Activated naive CD4-positive, alpha-beta T cell treated with anti-CD3 and anti-CD28 coated beads, Interleukin-2, amount 50 U/mL, for 24 hours (primary cell): ENCODE data around the gene MPO.
A peak's percentile ranks its signal among the peaks of the same experiment; 100 is the strongest.

ENCODE experiments used
- H3K27ac Mint-ChIP-seq: one replicate; pipeline ENCODE4 v1.8.0; 2021; ENCODE audit warnings: mild to moderate bottlenecking, mixed read lengths
- H3K27me3 Mint-ChIP-seq: one replicate; pipeline ENCODE4 v1.8.0; 2021; ENCODE audit warnings: mixed read lengths
- H3K36me3 Mint-ChIP-seq: one replicate; pipeline ENCODE4 v1.8.0; 2021; ENCODE audit warnings: mixed read lengths
- H3K4me1 Mint-ChIP-seq: one replicate; pipeline ENCODE4 v1.8.0; 2021; ENCODE audit warnings: mixed read lengths
- H3K4me3 Mint-ChIP-seq: one replicate; pipeline ENCODE4 v1.8.0; 2021; ENCODE audit warnings: mild to moderate bottlenecking, mixed read lengths
- H3K9me3 Mint-ChIP-seq: one replicate; pipeline ENCODE4 v1.8.0; 2021; ENCODE audit warnings: mixed read lengths

MPO gene

GRCh38 chr17:58279016-58279711 is 1.6 kb downstream of the MPO start:
- no peak overlapping the region for H3K27ac Mint-ChIP-seq
- H3K36me3 Mint-ChIP-seq: no peaks in the 10 kb centered on the region
- no peaks in the 10 kb centered on the region for H3K9me3 Mint-ChIP-seq
- H3K4me1 Mint-ChIP-seq: peaks cover 5% of the 10 kb centered on the region
- H3K27me3 Mint-ChIP-seq: peaks cover 10% of the 10 kb centered on the region
- no peak overlapping the region for H3K4me3 Mint-ChIP-seq

- Mint-ChIP-seq H3K4me1 (peaks cover 5% of the 10 kb centered on the region), H3K9me3 (no peaks in the 10 kb centered on the region), H3K36me3 (no peaks in the 10 kb centered on the region), H3K27ac (no peak overlapping the region), H3K4me3 (no peak overlapping the region), H3K27me3 (peaks cover 10% of the 10 kb centered on the region)
Observed at GRCh38 chr17:58278661-58279015, 2.1 kb downstream of the MPO start.

- peaks cover 5% of the 10 kb centered on the region for H3K4me1 Mint-ChIP-seq
- no peaks in the 10 kb centered on the region for H3K36me3 Mint-ChIP-seq
- H3K27me3 Mint-ChIP-seq: peaks cover 10% of the 10 kb centered on the region
- H3K27ac Mint-ChIP-seq: no peak overlapping the region
- H3K9me3 Mint-ChIP-seq: no peaks in the 10 kb centered on the region
- no peak overlapping the region for H3K4me3 Mint-ChIP-seq
Observed at GRCh38 chr17:58277802-58278595, 2.7 kb downstream of the MPO start.

GRCh38 chr17:58277107-58277801 is 3.5 kb downstream of the MPO start:
- Mint-ChIP-seq H3K27ac (no peak overlapping the region), H3K27me3 (peaks cover 10% of the 10 kb centered on the region), H3K36me3 (no peaks in the 10 kb centered on the region)

GRCh38 chr17:58276423-58276822 is 4.3 kb downstream of the MPO start:
- Mint-ChIP-seq H3K36me3 (no peaks in the 10 kb centered on the region), H3K27ac (no peak overlapping the region), H3K4me3 (no peak overlapping the region), H3K27me3 (peaks cover 10% of the 10 kb centered on the region), H3K4me1 (peaks cover 5% of the 10 kb centered on the region), H3K9me3 (no peaks in the 10 kb centered on the region)

More at GRCh38 chr17:58277107-58277801, 3.5 kb downstream of the MPO start:
- Mint-ChIP-seq H3K9me3 (no peaks in the 10 kb centered on the region), H3K4me1 (peaks cover 5% of the 10 kb centered on the region), H3K4me3 (no peak overlapping the region)

- Mint-ChIP-seq H3K27me3 (peaks cover 10% of the 10 kb centered on the region), H3K27ac (no peak overlapping the region), H3K4me1 (peaks cover 5% of the 10 kb centered on the region), H3K4me3 (no peak overlapping the region), H3K9me3 (no peaks in the 10 kb centered on the region), H3K36me3 (no peaks in the 10 kb centered on the region)
Observed at GRCh38 chr17:58275417-58275816, 5.3 kb downstream of the MPO start.

- Mint-ChIP-seq H3K36me3 (no peaks in the 10 kb centered on the region), H3K4me3 (no peak overlapping the region), H3K4me1 (no peaks in the 10 kb centered on the region), H3K9me3 (no peaks in the 10 kb centered on the region), H3K27me3 (peaks cover 4% of the 10 kb centered on the region), H3K27ac (no peak overlapping the region)
Observed at GRCh38 chr17:58273453-58274104, 7.2 kb downstream of the MPO start.

GRCh38 chr17:58272367-58273280 is 8.1 kb downstream of the MPO start:
- H3K27me3 Mint-ChIP-seq: peaks cover 2% of the 10 kb centered on the region
- H3K4me3 Mint-ChIP-seq: no peak overlapping the region
- H3K36me3 Mint-ChIP-seq: no peaks in the 10 kb centered on the region
- no peak overlapping the region for H3K27ac Mint-ChIP-seq
- no peaks in the 10 kb centered on the region for H3K9me3 Mint-ChIP-seq
- no peaks in the 10 kb centered on the region for H3K4me1 Mint-ChIP-seq

- no peaks in the 10 kb centered on the region for H3K4me1 Mint-ChIP-seq
- no peaks in the 10 kb centered on the region for H3K9me3 Mint-ChIP-seq
- H3K27me3 Mint-ChIP-seq: peaks cover 4% of the 10 kb centered on the region
- H3K4me3 Mint-ChIP-seq: no peak overlapping the region
- no peaks in the 10 kb centered on the region for H3K36me3 Mint-ChIP-seq
- H3K27ac Mint-ChIP-seq: no peak overlapping the region
Observed at GRCh38 chr17:58271216-58271931, 9.4 kb downstream of the MPO start.

- H3K27ac Mint-ChIP-seq: peak overlapping the region; percentile 13
- peaks cover 7% of the 10 kb centered on the region for H3K27me3 Mint-ChIP-seq
- no peaks in the 10 kb centered on the region for H3K9me3 Mint-ChIP-seq
- no peaks in the 10 kb centered on the region for H3K4me1 Mint-ChIP-seq
- H3K4me3 Mint-ChIP-seq: no peak overlapping the region
- peaks cover 3% of the 10 kb centered on the region for H3K36me3 Mint-ChIP-seq
Observed at GRCh38 chr17:58270476-58271215, 10.1 kb downstream of the MPO start.

- peaks cover 13% of the 10 kb centered on the region for H3K27me3 Mint-ChIP-seq
- peaks cover 3% of the 10 kb centered on the region for H3K36me3 Mint-ChIP-seq
- H3K27ac Mint-ChIP-seq: no peak overlapping the region
- H3K4me3 Mint-ChIP-seq: no peak overlapping the region
- no peaks in the 10 kb centered on the region for H3K4me1 Mint-ChIP-seq
- no peaks in the 10 kb centered on the region for H3K9me3 Mint-ChIP-seq
Observed at GRCh38 chr17:58269557-58270291, 11.0 kb downstream of the MPO start.

GRCh38 chr17:58268774-58269556 is 11.8 kb downstream of the MPO start:
- no peak overlapping the region for H3K27ac Mint-ChIP-seq
- H3K4me1 Mint-ChIP-seq: no peaks in the 10 kb centered on the region
- H3K4me3 Mint-ChIP-seq: no peak overlapping the region
- peaks cover 3% of the 10 kb centered on the region for H3K36me3 Mint-ChIP-seq
- peaks cover 18% of the 10 kb centered on the region for H3K27me3 Mint-ChIP-seq
- H3K9me3 Mint-ChIP-seq: no peaks in the 10 kb centered on the region

GRCh38 chr17:58268326-58268725 is 12.4 kb downstream of the MPO start:
- Mint-ChIP-seq H3K4me3 (no peak overlapping the region), H3K36me3 (peaks cover 3% of the 10 kb centered on the region), H3K27me3 (peaks cover 21% of the 10 kb centered on the region), H3K4me1 (no peaks in the 10 kb centered on the region), H3K9me3 (no peaks in the 10 kb centered on the region), H3K27ac (no peak overlapping the region)
